Ammon's horn (tissue), 1 donor: ENCODE data around the gene OBSCN.

ENCODE experiments used
- DNase-seq: peaks from one replicate; pipeline ENCODE4 v3.0.0-alpha.2; 2016; ENCODE audit warnings: low spot score

Gene OBSCN

DNA sequence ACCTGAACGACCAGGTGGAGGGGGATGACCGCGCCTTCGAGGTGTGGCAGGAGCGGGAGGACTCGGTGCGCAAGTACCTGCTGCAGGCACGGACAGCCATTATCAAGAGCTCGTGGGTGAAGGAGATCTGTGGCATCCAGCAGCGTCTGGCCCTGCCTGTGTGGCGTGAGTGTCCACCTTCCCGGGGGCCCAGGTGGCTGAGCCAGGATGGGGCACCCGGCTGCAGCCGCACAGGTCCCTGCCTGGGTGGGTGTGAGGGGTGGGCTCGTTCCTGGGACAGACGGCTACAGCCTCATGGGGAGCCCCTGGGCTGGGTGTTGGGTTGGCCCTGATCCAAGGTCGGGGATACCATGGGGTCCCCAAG, 133.6 kb downstream of the OBSCN start:
- DNase-seq: no peak

DNA sequence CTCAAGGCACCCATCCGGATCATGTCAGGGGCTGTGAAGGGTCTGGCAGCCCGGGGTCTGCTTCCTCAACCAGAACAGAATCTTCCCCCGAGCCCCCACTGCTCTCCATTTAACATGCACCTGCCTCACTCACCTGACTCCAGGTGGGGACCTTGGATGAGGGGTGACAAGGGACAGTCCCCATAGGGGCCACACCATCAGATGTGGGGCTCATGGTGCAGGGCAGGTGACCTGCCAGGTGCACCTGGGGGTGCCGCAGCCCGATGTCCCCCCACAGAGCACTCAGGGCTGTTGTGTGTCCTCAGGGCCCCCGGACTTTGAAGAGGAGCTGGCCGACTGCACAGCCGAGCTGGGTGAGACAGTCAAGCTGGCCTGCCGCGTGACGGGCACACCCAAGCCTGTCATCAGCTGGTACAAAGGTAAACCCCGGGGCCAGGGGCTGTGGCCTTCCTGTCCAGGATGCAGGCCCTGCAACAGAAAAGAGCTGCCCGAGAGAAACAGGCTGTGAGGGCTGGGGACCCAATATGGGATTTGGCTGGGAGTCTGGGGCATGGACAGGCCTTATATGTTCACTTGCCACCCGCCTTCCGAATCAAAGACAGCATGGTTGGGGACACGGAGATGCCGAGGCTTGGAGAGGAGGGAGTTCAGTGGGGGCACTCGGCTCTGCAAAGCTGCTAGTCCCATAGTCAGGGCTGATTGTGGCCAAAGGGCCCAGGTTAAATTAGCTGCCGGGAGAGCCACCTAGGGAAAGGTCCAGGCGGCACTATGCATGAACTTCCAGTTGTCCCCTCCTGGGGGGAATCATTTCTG, 134.2 kb downstream of the OBSCN start:
- DNase-seq: no peak

DNA sequence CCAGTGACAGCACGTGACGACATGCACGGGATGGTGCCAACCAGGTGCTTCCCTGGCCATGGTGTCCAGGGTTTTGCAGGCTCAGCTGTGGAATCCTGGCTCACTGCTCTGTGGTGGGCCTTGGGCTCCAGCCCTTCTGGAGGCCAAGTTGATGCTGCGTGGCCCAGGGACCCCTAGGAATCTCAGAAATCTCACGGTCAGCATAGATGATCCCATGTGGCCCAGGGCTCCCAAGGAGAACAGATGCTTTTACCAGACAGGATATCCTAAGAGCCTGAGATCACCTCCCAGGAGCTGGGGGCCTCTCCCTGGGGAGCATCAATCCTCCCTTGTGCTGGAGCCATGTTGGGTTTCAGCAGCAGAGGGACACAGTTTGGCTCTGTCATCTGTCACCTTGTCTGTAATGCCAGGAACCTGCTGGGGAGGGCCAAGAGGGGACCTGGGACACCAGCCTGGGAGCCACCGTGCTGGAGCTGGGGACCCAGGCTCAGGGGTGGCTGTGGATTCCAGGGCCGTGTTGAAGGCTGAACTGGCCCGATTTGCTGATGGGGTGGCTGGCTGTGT, 134.9 kb downstream of the OBSCN start:
- DNase-seq: no peak

DNA sequence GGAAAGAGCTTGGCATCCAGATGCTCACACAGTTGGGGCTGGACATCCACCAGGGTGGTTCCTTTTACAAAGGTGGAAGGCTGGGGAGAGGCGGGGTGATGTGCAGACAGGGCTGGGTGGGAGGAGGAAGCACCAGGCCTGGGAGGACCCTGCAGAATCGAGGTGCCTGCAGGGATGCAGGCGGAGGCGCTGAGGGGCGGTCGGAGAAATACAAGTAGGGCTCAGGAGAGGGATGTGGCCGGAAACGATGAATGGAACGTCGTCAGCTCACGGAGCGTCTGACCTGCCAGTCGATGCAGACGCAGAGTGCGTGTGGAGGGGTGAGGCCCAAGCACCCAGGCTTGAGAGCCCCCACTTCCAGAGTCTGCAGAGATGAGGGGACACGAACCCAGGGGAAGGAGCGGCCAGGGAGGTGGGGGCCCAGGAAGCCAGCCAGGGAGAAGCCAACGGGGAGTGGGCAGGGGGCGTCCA, 135.4 kb downstream of the OBSCN start:
- no peak for DNase-seq

DNA sequence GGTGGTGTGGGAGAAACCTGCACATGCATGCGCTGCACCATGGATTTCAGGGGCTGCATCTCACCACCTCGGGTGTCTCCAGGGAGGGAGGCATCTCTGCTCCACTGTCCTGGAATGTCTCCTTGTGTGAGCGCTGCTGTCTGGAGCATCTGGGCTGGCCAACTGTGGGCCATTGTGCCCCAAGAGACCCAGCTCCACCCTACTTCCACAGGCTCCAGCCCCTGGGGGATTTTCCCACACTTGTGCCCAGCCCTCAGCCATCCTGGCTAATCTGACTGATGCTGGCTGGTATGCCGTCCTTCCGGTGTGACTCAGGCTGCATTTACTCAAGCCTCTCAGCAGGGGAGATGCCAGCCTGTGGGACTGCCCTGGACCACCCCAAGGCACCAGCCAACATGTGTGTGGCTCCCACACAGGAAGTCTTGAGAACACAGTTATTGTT, 136.8 kb downstream of the OBSCN start:
- no peak for DNase-seq

DNA sequence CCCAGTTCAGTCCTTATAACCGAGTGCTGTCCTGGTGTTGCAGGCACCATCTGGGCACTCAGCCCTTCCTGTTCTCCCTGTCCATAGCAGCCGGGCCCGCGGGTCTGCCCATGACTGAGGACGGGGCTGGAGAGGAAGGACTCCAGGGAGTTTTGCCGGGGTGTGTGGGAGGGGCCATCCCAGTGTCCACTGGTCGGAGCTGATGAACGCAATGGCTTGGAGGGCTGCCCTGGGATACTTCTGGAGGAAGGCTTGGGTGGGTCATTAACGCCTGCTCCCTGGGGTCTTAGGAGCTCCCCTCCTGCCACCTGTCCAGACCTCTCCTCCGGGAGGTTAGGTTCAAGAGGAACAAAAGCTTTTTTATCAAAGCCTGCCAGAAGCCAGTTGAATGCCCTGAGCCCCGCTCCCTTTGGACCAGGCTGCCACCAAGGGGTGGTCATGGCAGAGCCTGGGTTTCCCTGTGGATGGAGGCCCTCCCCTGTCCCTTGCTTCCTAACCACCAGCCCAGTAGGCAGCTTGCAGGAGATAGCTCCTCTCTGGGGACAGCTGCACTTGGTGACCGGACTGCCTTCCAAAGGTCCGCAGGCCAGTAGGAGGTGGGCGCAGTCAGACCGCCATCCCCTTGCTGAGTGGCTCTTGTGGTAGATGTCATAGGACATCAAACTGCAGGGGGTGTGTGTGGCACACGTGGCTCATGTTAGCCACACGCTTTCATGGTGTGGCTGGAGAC, 137.5 kb downstream of the OBSCN start:
- DNase-seq: no peak

DNA sequence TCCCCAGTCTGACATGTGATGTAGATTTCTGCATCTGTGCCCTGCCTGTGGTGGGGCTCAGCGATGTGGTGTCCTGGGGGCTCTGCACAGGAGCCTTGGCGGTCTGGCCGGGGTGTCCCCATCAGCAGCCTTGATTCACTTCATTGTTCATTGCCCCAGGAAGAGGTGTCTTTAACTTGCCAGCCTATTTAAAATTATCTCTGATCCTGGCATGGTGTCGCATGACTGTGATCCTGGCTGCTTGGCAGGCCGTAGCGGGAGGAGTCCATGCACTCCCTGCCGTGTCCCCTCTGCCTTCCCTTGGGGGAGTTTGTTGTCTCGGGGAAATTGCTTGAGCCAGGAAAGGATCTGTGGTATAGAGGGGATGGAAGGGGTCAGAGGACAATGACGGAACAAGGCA, 138.9 kb downstream of the OBSCN start:
- no peak for DNase-seq

DNA sequence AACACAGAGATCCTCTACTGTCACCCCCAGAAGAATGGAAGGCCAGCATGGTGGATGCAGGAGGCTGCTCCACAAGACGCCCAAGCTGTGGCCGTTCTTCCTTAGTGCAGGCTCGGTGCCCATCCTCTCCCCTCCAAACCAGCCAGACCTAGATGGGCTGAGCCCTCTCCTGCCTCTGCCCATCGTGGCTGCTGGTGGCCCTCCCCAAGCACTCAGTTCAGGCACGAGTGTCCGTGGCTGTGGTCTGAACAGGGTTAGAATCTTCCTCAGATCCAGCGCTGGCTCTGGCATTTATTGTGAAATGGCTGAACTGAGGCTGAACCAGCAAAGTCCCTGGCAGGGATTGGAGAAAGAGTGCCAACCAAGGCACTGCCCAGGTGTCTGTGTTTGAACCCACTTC, 139.3 kb downstream of the OBSCN start:
- DNase-seq: no peak

DNA sequence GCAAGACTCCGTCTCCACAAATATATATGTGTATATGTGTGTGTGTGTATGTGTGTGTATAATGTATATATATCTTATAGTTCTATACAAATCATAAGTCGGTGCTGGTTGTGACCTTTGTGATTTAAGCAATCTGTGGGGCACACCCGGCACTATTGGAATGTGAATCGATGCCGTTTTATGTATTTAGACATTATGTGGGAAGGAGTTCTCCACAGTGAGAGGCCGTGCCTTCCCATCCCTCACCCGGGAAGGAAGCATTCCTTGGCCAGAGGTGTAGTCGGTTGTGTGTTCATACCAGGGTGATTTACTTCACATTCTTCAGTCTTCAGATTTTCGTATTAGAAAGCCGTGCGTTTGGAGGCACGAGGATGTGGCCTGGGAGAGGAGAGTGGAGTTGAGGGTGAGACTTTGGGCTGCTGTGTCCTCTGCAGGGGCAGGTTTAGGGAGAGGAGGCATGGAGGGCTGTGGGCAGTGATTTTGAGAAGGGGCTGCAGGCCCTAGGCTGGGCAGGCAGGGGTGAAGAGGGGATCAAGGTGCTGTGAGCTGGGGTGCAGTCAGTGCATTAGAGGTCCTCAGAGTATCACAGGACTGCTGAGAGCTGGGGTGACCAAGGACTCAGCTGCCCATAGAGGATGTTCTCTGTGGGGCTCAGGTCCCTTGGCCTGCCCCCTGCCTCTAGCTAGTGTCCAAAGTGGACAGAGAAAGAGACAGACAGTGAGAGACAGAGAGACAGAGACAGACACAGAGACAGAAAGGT, 141.0 kb downstream of the OBSCN start:
- DNase-seq: no peak

DNA sequence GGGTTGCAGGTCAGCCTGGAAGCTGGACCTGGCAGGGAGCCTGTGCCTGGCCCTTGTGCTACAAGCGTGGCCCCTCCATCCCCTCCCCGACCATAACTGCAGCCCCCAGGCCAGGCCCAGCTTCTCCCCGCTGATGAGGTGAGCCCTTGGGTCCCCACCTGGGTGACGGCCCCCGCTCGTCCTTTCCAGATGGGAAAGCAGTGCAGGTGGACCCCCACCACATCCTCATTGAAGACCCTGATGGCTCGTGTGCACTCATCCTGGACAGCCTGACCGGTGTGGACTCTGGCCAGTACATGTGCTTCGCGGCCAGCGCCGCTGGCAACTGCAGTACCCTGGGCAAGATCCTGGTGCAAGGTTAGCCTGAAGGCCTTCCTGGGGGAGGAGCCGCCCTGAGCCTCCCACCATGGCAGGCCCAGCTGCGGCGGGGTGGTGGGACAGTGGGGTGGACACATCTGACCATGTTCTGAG, 141.9 kb downstream of the OBSCN start:
- no peak for DNase-seq

DNA sequence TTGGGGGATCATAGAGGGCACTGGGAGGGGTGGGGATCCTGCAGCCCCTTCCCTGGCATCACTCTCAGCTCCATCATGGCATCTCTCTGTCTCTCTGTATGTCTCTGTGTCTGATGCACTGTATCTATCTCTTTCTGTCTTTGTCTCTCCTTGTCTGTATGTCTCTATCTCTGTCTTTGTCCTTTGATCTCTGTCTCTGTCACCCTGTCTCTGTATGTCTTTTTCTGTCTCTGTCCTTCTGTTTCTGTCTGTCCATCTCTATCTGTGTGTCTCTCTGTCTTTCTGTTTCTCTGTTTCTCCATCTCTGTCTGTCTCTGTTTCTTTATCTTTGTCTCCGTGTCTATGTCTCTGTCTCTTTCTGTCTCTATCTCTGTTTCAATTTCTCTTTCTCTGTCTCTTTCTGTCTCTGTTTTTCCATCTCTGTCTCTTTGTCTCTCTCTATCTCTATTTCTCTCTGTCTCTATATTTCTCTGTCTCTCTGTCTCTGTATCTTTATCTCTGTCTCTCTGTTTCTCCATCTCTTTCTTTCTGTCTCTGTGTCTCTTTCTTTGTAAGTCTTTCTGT, 142.4 kb downstream of the OBSCN start:
- no peak for DNase-seq

DNA sequence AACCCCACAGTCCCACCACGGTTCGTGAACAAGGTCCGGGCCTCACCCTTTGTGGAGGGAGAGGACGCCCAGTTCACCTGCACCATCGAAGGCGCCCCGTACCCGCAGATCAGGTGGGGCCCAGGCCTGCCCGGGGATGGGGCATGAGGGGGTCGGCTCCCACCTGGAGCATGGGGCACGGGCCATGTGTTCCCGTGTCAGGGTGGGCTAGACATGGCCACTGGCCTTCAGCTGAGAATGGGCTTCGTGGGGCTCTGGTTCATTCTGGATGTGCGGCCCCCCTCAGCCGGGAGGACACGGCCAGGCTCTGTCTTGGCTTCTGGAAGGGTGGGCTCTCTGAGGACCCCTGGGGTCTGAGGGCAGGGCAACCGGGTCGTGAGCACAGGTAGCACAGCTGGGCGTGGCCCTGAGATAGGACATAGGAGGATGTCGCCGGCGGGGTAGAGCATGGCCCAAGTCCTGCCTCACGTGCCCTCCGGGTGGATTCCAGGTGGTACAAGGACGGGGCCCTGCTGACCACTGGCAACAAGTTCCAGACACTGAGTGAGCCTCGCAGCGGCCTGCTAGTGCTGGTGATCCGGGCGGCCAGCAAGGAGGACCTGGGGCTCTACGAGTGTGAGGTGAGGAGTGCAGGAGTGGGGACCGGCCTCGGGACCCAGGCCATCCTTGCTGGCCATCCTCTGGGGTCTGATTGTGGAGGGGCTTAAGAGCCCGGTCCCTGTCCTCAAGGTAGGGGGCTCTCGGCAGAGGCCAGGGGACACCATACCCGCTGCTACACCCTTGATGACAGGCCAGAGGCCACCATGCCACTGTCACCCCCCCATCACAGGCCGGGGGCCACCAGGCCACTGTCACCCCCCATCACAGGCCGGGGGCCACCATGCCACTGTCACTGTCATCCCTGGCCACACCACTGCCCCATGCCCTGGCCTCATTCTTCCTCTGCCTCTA, 143.3 kb downstream of the OBSCN start:
- no peak for DNase-seq

DNA sequence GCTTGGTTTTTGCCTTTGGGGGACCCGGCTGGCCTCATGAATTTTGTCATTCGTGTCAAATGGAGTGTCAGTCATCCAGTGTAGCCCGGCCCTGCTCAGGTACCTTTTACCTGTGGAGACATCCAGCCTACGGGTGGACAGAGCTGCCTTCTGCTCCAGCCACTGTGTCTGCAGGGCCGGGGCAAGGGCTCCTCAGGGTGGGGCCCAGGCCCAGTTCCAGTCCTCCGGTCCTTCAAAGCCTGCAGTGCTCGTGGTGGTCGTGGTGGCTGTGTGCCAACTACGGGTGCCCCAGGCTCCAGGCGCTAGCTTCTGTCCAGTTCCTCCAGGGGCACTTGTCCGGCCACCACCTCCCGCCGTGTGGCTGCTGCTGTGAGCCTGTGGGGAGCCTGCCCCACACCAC, 144.0 kb downstream of the OBSCN start:
- DNase-seq: no peak

DNA sequence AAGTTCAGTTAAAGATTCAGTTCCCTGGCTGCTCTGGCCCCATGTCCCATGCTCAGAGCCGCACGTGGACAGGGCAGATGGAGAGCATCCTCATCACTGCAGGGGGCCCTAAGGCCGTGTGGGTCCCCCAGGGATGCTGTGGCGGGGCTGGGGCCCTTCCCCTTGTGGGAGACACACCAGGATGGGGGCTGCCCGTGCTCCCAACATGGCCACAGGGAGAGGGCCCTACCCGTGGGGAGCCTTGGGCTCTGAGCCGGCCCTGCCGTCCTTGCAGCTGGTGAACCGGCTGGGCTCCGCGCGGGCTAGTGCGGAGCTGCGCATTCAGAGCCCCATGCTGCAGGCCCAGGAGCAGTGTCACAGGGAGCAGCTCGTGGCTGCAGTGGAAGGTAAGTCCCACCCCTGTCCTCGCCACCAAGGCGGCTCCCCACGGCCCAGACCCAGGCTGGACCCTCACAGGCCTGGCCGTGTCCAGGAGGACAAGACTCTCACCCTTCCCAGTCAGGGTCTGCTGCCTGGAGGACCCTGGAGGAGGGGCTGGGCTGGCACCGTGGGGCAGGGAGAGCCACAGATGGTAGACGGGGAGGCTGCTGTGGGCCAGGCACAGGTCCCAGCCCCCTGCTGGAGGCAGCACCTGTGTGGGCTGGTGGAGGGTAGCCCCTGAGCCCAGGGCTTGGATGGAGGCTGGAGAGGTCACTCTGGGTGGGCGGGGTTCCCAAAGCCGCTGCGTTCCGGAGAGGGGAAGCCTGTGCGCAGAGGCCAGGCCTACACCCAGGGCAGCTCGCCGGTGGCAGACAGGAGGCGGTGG, 145.0 kb downstream of the OBSCN start:
- DNase-seq: no peak

DNA sequence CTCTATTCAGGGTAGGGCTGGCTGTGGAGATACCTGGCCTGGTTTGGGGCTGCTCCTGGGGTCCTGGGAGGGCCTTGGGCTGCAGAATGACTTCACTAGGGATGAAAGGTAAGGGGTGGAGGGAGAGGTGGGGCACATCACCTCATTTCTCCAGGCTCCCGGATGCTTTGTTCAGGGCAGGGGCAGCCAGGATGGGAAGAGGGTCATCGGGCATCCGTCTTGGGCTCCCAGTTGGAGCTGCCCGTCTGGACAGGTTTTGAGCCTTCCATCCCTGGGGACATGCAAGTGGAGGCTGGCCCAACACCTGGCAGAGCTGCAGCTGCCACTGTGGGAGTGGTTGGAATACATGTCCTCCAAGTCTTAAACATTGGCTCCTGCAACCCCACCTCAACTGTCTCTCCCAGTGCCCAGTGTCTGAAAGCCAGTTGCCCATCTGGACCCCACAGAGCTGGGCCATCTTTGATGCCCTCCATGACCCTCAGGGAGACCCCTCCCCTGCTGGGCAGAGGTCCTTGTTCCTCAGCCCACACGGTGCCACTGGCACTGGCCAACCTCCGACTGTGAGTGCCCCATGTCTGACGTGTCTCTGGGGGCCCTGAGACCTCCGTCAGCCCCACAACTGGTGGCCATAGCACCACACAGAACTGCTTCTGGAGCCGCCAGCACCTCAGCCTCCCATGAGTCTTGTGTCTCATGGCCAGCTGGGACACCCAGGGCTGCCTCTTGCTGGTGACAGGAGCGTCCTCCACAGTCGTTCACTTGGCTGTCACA, 145.9 kb downstream of the OBSCN start:
- no peak for DNase-seq

DNA sequence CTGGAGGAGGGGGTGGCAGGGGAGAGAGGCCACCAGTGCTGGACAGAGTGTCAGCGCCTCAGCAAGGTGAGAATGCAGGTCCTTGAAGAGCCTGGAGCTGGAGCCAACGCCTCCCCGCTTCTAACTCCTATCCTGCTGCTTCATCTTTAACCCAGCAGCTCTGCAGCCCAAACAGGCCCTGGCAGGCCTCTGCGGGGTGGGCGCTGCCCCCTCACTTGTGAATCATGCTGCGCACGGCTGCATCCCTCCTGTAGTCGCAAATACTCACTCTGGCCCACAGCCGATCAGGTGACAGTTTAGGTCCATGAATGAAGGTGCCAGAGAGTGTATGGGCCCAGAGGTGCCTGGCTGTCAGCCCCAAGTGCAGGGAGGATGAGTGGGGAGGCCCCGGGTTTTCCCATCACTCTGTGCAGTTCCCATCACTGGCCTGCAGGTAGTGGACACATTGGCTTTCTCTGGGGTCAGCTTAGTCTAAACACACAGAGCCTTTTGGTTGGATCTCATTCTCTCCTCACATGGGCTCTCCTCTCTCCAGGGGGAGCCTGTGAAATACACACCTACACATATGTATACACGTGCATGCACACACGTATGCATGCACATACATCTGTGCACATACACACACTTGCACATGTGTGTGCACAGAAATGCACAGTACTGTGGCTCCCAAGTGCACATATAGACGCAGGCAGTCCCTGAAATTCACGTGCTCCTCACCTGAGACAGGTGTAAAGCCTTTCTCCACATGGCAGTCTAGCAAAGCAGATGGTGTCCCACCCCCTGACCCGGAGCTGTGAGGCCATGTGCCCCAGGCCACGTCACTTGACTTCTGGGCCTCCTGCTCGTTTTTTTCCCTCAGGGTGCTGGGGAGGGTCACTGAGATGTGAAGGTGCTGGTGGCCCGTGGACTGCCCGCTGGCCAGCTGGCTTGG, 146.8 kb downstream of the OBSCN start:
- DNase-seq: peak; percentile 13

DNA sequence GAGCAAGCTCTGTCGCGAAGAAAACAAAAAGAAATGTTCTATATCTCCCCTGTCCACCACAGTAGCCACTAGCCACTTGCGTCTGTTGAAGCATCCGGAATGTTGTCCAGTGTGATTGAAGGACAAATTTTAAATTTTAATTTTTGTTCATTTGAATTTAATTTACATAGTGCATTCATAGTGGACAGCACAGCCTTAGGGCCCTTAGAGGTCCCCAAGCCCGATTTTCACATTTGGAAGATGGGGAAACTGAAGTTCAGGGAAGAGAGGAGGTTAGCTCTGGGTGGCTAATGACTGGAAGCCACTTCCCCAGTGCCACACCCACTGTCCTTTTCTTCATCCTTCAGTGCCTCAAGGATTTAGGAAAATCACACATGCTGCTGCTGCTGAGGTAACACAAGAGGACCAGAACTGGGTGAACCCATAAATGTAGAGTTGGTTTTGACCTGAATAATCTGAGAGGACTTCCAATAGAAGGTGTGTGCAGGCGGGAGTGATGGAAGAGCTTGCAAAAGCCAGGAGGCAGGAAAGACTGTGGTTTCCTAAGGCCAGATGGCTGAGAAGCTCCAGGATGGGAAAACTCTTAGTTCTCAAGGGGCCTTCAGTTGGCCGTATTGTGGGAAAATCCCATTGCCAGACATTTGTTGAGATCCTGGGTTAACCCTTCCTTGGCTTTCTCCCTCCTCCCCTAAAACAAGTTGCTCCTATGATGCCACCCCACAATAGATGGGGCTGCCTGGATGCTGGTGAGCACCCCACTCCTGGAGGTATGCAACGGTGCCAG, 149.2 kb downstream of the OBSCN start:
- no peak for DNase-seq
